Measurements from ENCODE around the gene POU6F1.

Gene POU6F1

DNA sequence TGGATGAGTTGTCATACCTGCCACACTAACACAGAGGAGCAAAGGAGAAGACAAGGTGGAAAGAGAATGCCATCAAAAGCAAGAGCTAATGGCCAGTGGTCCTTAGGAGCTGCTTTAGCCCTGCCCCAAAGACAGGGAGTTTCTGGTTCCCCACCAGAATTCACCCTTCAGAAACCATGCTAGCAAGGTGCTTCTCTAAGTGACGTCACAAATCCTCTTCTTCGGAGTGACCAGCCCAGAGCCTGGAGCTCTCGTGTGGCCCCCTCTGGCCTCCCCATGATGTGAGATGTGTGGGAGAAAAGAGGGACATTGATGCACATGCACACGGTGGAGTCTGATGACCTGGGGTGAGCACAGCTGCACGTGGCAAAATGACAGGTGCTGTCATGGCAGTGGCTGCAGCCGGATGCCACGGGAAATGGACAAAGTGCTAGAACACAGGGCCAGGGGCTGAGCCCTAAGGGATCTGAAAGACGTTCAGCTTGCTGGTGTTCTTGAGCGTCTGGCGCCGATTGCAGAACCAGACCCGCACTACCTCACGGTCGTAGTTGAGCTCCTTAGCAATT is 28.0 kb downstream of the POU6F1 start:
- TF ChIP-seq SNAI2 (CRISPR knock-in tag; IDR thresholded peaks at IDR 0.05): no peak
- TF ChIP-seq ISL1 (CRISPR knock-in tag; IDR thresholded peaks at IDR 0.05): no peak
- TF ChIP-seq ESRRG (CRISPR knock-in tag; IDR thresholded peaks at IDR 0.05): no peak
- no peak for TF ChIP-seq ZNF565 (CRISPR knock-in tag; conservative IDR thresholded peaks at IDR 0.05; ENCODE audit: low read depth)
- TF ChIP-seq PPARA (CRISPR knock-in tag; IDR thresholded peaks at IDR 0.05; ENCODE audit: borderline replicate concordance): no peak
- no peak for TF ChIP-seq CSDC2 (CRISPR knock-in tag; IDR thresholded peaks at IDR 0.05)
- no peak for TF ChIP-seq ARNTL (CRISPR knock-in tag; IDR thresholded peaks at IDR 0.05; ENCODE audit: borderline replicate concordance, low read depth)
- TF ChIP-seq, protein P1, sequence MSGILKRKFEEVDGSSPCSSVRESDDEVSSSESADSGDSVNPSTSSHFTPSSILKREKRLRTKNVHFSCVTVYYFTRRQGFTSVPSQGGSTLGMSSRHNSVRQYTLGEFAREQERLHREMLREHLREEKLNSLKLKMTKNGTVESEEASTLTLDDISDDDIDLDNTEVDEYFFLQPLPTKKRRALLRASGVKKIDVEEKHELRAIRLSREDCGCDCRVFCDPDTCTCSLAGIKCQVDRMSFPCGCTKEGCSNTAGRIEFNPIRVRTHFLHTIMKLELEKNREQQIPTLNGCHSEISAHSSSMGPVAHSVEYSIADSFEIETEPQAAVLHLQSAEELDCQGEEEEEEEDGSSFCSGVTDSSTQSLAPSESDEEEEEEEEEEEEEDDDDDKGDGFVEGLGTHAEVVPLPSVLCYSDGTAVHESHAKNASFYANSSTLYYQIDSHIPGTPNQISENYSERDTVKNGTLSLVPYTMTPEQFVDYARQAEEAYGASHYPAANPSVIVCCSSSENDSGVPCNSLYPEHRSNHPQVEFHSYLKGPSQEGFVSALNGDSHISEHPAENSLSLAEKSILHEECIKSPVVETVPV (CRISPR knock-in tag; IDR thresholded peaks at IDR 0.05): no peak
- no peak for TF ChIP-seq GLIS3 (CRISPR knock-in tag; IDR thresholded peaks at IDR 0.05)
- no peak for TF ChIP-seq ZFP3 (CRISPR knock-in tag; IDR thresholded peaks at IDR 0.05)
- no peak for TF ChIP-seq ZC3H10 (CRISPR knock-in tag; IDR thresholded peaks at IDR 0.05)
- no peak for ATAC-seq

DNA sequence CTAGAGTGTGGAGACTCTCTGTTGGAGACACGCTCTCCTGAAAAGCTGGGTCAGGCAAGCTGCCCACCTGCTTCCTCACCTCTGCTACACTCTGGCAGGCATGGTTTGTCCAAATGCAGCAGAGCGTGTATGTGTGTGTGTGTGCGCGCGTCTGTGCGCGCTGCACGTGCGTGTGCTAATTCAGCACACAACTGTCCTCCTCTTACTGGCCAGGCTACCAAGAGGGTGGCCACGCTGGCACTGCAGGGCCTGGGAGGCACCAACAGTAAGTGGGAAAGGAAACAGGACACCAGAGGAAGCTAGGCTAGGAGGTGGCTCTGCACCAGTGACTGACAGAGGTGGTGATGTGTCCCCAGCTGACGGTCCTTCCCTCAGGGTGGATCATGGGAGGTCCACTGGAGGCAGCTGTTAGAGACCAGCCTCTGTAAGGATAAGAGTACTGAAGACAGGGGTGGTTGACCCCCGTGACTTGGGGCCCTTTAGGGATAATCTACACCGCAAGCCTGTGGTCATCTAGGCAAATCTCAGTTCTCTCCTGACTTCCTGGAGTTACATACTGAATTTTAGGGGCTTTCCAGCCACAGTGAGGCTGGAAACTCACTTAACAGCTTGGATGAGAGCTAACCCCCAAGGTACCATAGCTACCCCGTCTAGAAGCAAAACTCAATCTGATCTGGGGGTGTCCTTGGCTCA is 29.4 kb downstream of the POU6F1 start:
- TF ChIP-seq ESRRG (CRISPR knock-in tag; IDR thresholded peaks at IDR 0.05) (no peak), CSDC2 (CRISPR knock-in tag; IDR thresholded peaks at IDR 0.05) (no peak), RARB (CRISPR knock-in tag; IDR thresholded peaks at IDR 0.05) (no peak), ZNF70 (CRISPR knock-in tag; IDR thresholded peaks at IDR 0.05) (no peak), TOX (CRISPR knock-in tag; IDR thresholded peaks at IDR 0.05; ENCODE audit: borderline replicate concordance) (no peak), BACH2 (CRISPR knock-in tag; IDR thresholded peaks at IDR 0.05; ENCODE audit: borderline replicate concordance) (no peak), ISL1 (CRISPR knock-in tag; IDR thresholded peaks at IDR 0.05) (no peak), ARNTL (CRISPR knock-in tag; IDR thresholded peaks at IDR 0.05; ENCODE audit: borderline replicate concordance, low read depth) (no peak), ZNF8 (CRISPR knock-in tag; IDR thresholded peaks at IDR 0.05) (no peak), ZNF565 (CRISPR knock-in tag; conservative IDR thresholded peaks at IDR 0.05; ENCODE audit: low read depth) (no peak), ZC3H10 (CRISPR knock-in tag; IDR thresholded peaks at IDR 0.05) (no peak), OSR1 (CRISPR knock-in tag; IDR thresholded peaks at IDR 0.05) (no peak), GLIS3 (CRISPR knock-in tag; IDR thresholded peaks at IDR 0.05) (no peak), SNAI2 (CRISPR knock-in tag; IDR thresholded peaks at IDR 0.05) (no peak), ZFP30 (CRISPR knock-in tag; IDR thresholded peaks at IDR 0.05) (no peak)
- TF ChIP-seq, protein P2, sequence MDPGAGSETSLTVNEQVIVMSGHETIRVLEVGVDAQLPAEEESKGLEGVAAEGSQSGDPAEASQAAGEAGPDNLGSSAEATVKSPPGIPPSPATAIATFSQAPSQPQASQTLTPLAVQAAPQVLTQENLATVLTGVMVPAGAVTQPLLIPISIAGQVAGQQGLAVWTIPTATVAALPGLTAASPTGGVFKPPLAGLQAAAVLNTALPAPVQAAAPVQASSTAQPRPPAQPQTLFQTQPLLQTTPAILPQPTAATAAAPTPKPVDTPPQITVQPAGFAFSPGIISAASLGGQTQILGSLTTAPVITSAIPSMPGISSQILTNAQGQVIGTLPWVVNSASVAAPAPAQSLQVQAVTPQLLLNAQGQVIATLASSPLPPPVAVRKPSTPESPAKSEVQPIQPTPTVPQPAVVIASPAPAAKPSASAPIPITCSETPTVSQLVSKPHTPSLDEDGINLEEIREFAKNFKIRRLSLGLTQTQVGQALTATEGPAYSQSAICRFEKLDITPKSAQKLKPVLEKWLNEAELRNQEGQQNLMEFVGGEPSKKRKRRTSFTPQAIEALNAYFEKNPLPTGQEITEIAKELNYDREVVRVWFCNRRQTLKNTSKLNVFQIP (CRISPR knock-in tag; IDR thresholded peaks at IDR 0.05; ENCODE audit: borderline replicate concordance, low read depth): no peak
- TF ChIP-seq, protein P1 (CRISPR knock-in tag; IDR thresholded peaks at IDR 0.05): no peak
- TF ChIP-seq, protein P3, sequence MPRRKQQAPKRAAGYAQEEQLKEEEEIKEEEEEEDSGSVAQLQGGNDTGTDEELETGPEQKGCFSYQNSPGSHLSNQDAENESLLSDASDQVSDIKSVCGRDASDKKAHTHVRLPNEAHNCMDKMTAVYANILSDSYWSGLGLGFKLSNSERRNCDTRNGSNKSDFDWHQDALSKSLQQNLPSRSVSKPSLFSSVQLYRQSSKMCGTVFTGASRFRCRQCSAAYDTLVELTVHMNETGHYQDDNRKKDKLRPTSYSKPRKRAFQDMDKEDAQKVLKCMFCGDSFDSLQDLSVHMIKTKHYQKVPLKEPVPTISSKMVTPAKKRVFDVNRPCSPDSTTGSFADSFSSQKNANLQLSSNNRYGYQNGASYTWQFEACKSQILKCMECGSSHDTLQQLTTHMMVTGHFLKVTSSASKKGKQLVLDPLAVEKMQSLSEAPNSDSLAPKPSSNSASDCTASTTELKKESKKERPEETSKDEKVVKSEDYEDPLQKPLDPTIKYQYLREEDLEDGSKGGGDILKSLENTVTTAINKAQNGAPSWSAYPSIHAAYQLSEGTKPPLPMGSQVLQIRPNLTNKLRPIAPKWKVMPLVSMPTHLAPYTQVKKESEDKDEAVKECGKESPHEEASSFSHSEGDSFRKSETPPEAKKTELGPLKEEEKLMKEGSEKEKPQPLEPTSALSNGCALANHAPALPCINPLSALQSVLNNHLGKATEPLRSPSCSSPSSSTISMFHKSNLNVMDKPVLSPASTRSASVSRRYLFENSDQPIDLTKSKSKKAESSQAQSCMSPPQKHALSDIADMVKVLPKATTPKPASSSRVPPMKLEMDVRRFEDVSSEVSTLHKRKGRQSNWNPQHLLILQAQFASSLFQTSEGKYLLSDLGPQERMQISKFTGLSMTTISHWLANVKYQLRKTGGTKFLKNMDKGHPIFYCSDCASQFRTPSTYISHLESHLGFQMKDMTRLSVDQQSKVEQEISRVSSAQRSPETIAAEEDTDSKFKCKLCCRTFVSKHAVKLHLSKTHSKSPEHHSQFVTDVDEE (CRISPR knock-in tag; IDR thresholded peaks at IDR 0.05): no peak
- TF ChIP-seq, protein P4, sequence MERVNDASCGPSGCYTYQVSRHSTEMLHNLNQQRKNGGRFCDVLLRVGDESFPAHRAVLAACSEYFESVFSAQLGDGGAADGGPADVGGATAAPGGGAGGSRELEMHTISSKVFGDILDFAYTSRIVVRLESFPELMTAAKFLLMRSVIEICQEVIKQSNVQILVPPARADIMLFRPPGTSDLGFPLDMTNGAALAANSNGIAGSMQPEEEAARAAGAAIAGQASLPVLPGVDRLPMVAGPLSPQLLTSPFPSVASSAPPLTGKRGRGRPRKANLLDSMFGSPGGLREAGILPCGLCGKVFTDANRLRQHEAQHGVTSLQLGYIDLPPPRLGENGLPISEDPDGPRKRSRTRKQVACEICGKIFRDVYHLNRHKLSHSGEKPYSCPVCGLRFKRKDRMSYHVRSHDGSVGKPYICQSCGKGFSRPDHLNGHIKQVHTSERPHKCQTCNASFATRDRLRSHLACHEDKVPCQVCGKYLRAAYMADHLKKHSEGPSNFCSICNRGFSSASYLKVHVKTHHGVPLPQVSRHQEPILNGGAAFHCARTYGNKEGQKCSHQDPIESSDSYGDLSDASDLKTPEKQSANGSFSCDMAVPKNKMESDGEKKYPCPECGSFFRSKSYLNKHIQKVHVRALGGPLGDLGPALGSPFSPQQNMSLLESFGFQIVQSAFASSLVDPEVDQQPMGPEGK (CRISPR knock-in tag; IDR thresholded peaks at IDR 0.05; ENCODE audit: borderline replicate concordance): no peak
- TF ChIP-seq, protein P5, sequence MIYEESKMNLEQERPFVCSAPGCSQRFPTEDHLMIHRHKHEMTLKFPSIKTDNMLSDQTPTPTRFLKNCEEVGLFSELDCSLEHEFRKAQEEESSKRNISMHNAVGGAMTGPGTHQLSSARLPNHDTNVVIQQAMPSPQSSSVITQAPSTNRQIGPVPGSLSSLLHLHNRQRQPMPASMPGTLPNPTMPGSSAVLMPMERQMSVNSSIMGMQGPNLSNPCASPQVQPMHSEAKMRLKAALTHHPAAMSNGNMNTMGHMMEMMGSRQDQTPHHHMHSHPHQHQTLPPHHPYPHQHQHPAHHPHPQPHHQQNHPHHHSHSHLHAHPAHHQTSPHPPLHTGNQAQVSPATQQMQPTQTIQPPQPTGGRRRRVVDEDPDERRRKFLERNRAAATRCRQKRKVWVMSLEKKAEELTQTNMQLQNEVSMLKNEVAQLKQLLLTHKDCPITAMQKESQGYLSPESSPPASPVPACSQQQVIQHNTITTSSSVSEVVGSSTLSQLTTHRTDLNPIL (CRISPR knock-in tag; IDR thresholded peaks at IDR 0.05; ENCODE audit: low read depth): no peak
- no peak for ATAC-seq
